PC-3 (cell line): ENCODE measurements around the gene RBPJ. TPM values are rescaled to one million over a fixed set of nuclear protein-coding genes. Genes with fewer than 3 reads are reported as not detected.

ENCODE experiments used
- ATAC-seq: fragments of 200-7000 bp; cut with Tn5 transposase; 2 replicates; pipeline ENCODE4 v1.9.1; 2020; ENCODE audit warnings: mild to moderate bottlenecking, moderate library complexity
- BruUV-seq: library from RNA; stranded (reverse); fragments of 400-500 nt; replicated peaks from 2 replicates; lab custom pipeline; 2021; lab: Mats Ljungman, UMichigan
- CTCF ChIA-PET: fragments of 300-600 bp; sonication (Branson Sonifier 250); formaldehyde crosslinking; loops from one replicate; lab custom pipeline; 2022; ENCODE audit warnings: antibody characterized with exemption; lab: Charles Lee
- POLR2A ChIA-PET: fragments of 300-600 bp; sonication (Branson Sonifier 250); formaldehyde crosslinking; loops from one replicate; lab custom pipeline; 2022; ENCODE audit warnings: antibody characterized with exemption; ENCODE audit not compliant: unreplicated experiment; lab: Charles Lee
- DNase-seq: peaks from one replicate; pipeline ENCODE4 v3.0.0-alpha.2; 2015
- H2AFZ ChIP-seq: fragments of 300-600 bp; sonication (generic); 2 replicates; pipeline ENCODE4 v1.6.0; 2016; ENCODE audit warnings: antibody characterized with exemption, low read length
- H3F3A ChIP-seq: fragments of 300-600 bp; sonication (generic); one replicate; pipeline ENCODE4 v1.6.0; 2017; ENCODE audit warnings: antibody characterized with exemption, low read length, control low read depth, mild to moderate bottlenecking; ENCODE audit not compliant: unreplicated experiment
- H3K27ac ChIP-seq: fragments of 300-600 bp; sonication (generic); 2 replicates; pipeline ENCODE4 v1.5.1; 2016; ENCODE audit warnings: mild to moderate bottlenecking, low read length
- H3K27me3 ChIP-seq: fragments of 300-600 bp; sonication (generic); 2 replicates; pipeline ENCODE4 v1.6.1; 2016; ENCODE audit warnings: low read length, mixed read lengths
- H3K36me3 ChIP-seq: fragments of 300-600 bp; sonication (generic); 2 replicates; pipeline ENCODE4 v1.6.1; 2016; ENCODE audit warnings: low read depth, mixed run types, low read length, mixed read lengths
- H3K4me1 ChIP-seq: fragments of 300-600 bp; sonication (generic); 2 replicates; pipeline ENCODE4 v1.5.1; 2016; ENCODE audit warnings: low read length; ENCODE audit not compliant: insufficient read depth
- H3K4me2 ChIP-seq: fragments of 300-600 bp; sonication (generic); 2 replicates; pipeline ENCODE4 v1.6.0; 2016; ENCODE audit warnings: low read length
- H3K4me3 ChIP-seq: fragments of 300-600 bp; sonication (generic); 2 replicates; pipeline ENCODE4 v1.5.1; 2016; ENCODE audit warnings: mild to moderate bottlenecking, low read length, mixed read lengths
- H3K79me2 ChIP-seq: fragments of 300-600 bp; sonication (generic); 2 replicates; pipeline ENCODE4 v1.6.1; 2017; ENCODE audit warnings: low read length, mixed read lengths
- H3K9ac ChIP-seq: fragments of 300-600 bp; sonication (generic); 2 replicates; pipeline ENCODE4 v1.6.0; 2016; ENCODE audit warnings: mild to moderate bottlenecking, low read length
- H3K9me2 ChIP-seq: fragments of 300-600 bp; sonication (generic); replicated peaks from 2 replicates; pipeline ENCODE4 v1.6.1; 2016; ENCODE audit warnings: mixed run types, low read length, mixed read lengths
- H3K9me3 ChIP-seq: fragments of 300-600 bp; sonication (generic); 2 replicates; pipeline ENCODE4 v1.6.1; 2016; ENCODE audit warnings: low read length, mixed read lengths
- H4K20me1 ChIP-seq: fragments of 300-600 bp; sonication (generic); 2 replicates; pipeline ENCODE4 v1.6.1; 2016; ENCODE audit warnings: low read length, mixed read lengths
- EZH2 ChIP-seq: fragments of 300-600 bp; sonication (generic); IDR thresholded peaks from one replicate; pipeline ENCODE4 v1.6.1; 2017; ENCODE audit warnings: antibody characterized with exemption, mild to moderate bottlenecking, low read length; ENCODE audit not compliant: unreplicated experiment
- EZH2phosphoT487 ChIP-seq: fragments of 300-600 bp; sonication (generic); IDR thresholded peaks from 2 replicates; pipeline ENCODE4 v1.6.1; 2018; ENCODE audit warnings: mild to moderate bottlenecking, antibody characterized with exemption, low read length, borderline replicate concordance
- intact Hi-C: fragments of 100-400 bp; cut with micrococcal nuclease; formaldehyde crosslinking; loops from 2 replicates; pipeline ENCODE4 v1.9.0; 2023
- total RNA-seq: library from RNA; depleted of rRNA; stranded (reverse); fragments of >200 nt; gene quantifications from 2 replicates; pipeline ENCODE4 v1.2.3, GENCODE V29; 2014
- TF ChIP-seq, protein P1 (sequence below): fragments of 300-600 bp; sonication (generic); conservative IDR thresholded peaks from 2 replicates; pipeline ENCODE4 v1.5.1; 2017; ENCODE audit warnings: antibody characterized with exemption, low read depth, mild to moderate bottlenecking, low read length

RBPJ gene
- total RNA-seq, 1 experiment from 2014 or later: 39.1 TPM

GRCh38 chr4:26317766-26318165 is 3.0 kb upstream of the RBPJ start:
- no TSS peak for BruUV-seq

GRCh38 chr4:26319467-26319948 is 1.3 kb upstream of the RBPJ start:
- Histone ChIP-seq H3K79me2 (peaks cover 33% of the 10 kb centered on the region), H3K36me3 (no peaks in the 10 kb centered on the region; the same call in 1 of the 2 replicates), H3K4me3 (peak overlapping the region; percentile 78), H3K9me2 (no peaks in the 10 kb centered on the region), H3K4me2 (peak overlapping the region; percentile 90), H3K9me3 (no peaks in the 10 kb centered on the region), H3K4me1 (peaks cover 12% of the 10 kb centered on the region), H3K27me3 (no peaks in the 10 kb centered on the region), H3F3A (no peaks in the 10 kb centered on the region), H3K27ac (peak overlapping the region; percentile 92), H3K9ac (peak overlapping the region; percentile 89), H2AFZ (peak overlapping the region; percentile 65), H4K20me1 (peaks cover 24% of the 10 kb centered on the region)
- intact Hi-C loops: loop anchor here (1.0 kb wide), 3 partner anchors 122 to 235 kb away; no protein-coding TSS in a partner anchor
- no TSS peak for BruUV-seq
- POLR2A ChIA-PET: interaction anchor here (0.5 to 1.2 kb wide), 5 partner anchors 81 to 505 kb away, joined by 3 to 13 read pairs (median 4); no protein-coding TSS in a partner anchor
- ATAC-seq: peak; percentile 71
- CTCF ChIA-PET: interaction anchor here (0.6 to 0.7 kb wide), 2 partner anchors 81 to 122 kb away, joined by 6 to 15 read pairs; no protein-coding TSS in a partner anchor
- TF ChIP-seq EZH2 (no peak), EZH2phosphoT487 (peak; percentile 63)
- peak; percentile 98 for DNase-seq

More at GRCh38 chr4:26317766-26318165, 3.0 kb upstream of the RBPJ start:
- ChIA-PET CTCF (no interaction called here), POLR2A (no interaction called here)
- TF ChIP-seq EZH2 (no peak), EZH2phosphoT487 (no peak)
- TF ChIP-seq, protein P1, sequence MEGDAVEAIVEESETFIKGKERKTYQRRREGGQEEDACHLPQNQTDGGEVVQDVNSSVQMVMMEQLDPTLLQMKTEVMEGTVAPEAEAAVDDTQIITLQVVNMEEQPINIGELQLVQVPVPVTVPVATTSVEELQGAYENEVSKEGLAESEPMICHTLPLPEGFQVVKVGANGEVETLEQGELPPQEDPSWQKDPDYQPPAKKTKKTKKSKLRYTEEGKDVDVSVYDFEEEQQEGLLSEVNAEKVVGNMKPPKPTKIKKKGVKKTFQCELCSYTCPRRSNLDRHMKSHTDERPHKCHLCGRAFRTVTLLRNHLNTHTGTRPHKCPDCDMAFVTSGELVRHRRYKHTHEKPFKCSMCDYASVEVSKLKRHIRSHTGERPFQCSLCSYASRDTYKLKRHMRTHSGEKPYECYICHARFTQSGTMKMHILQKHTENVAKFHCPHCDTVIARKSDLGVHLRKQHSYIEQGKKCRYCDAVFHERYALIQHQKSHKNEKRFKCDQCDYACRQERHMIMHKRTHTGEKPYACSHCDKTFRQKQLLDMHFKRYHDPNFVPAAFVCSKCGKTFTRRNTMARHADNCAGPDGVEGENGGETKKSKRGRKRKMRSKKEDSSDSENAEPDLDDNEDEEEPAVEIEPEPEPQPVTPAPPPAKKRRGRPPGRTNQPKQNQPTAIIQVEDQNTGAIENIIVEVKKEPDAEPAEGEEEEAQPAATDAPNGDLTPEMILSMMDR: no peak
- H3K9ac ChIP-seq: no peak overlapping the region
- H3F3A ChIP-seq: no peaks in the 10 kb centered on the region
- no peak for ATAC-seq
- H3K36me3 ChIP-seq: no peaks in the 10 kb centered on the region; the same call in 1 of the 2 replicates
- intact Hi-C loops: no loop called here
- H3K9me3 ChIP-seq: no peaks in the 10 kb centered on the region
- H3K27me3 ChIP-seq: no peaks in the 10 kb centered on the region
- H4K20me1 ChIP-seq: peaks cover 8% of the 10 kb centered on the region
- H3K27ac ChIP-seq: no peak overlapping the region
- DNase-seq: no peak
- no peak overlapping the region for H3K4me3 ChIP-seq
- H3K4me2 ChIP-seq: no peak overlapping the region
- peaks cover 16% of the 10 kb centered on the region for H3K79me2 ChIP-seq
- H2AFZ ChIP-seq: no peak overlapping the region
- H3K4me1 ChIP-seq: no peaks in the 10 kb centered on the region
- no peaks in the 10 kb centered on the region for H3K9me2 ChIP-seq

DNA sequence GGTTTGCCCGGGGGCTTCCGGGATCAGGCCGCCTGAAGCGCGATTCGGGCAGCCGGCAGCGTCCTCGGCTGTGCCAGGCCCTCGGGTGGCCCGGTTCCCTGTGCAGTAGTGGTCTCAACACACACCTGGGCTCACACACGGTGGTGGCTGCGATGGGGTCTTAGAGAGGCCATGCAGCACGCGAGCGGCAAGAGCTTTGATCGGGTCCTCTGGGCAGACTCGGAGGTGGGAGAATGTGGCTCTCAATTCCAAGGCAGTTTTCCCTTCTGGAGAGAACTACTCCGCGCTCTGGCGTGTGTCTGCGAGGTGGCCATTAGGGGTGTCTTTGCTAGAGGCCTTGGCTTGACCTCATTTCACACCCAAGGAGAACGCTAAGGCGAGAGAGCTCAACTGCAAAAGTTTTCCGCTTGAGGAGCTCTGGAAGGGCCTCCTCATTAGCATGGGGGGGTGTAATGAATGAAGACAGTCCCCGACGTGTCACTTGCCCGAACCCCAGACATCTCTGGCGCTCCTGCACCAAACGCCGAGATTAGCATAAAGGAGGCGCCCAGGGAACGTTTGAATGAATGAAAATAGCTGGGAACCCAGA is 771 bp upstream of the RBPJ start:
- peak overlapping the region; percentile 89 for H3K9ac ChIP-seq
- DNase-seq (no peak), ATAC-seq (peak; percentile 6)
- H3F3A ChIP-seq: no peaks in the 10 kb centered on the region
- H3K27me3 ChIP-seq: no peaks in the 10 kb centered on the region
- H3K36me3 ChIP-seq: no peaks in the 10 kb centered on the region; the same call in 1 of the 2 replicates
- POLR2A ChIA-PET: interaction anchor here (0.5 to 0.7 kb wide), 3 partner anchors 200 to 264 kb away, joined by 4 to 13 read pairs (median 6); no protein-coding TSS in a partner anchor
- H3K4me1 ChIP-seq: peaks cover 17% of the 10 kb centered on the region
- TSS peak; percentile 35 for BruUV-seq
- CTCF ChIA-PET: interaction anchor here (0.7 kb wide), 1 partner anchor 82 kb away, joined by 15 read pairs; no protein-coding TSS in a partner anchor
- no peak for TF ChIP-seq EZH2phosphoT487
- no peak for TF ChIP-seq EZH2
- TF ChIP-seq, protein P1: no peak
- intact Hi-C loops: loop anchor here (1.0 to 5.0 kb wide), 6 partner anchors 82 to 258 kb away; no protein-coding TSS in a partner anchor
- no peaks in the 10 kb centered on the region for H3K9me3 ChIP-seq
- no peaks in the 10 kb centered on the region for H3K9me2 ChIP-seq
- H3K4me3 ChIP-seq: peak overlapping the region; percentile 78
- peak overlapping the region; percentile 92 for H3K27ac ChIP-seq
- H2AFZ ChIP-seq: peak overlapping the region; percentile 65
- H3K79me2 ChIP-seq: peaks cover 39% of the 10 kb centered on the region
- peak overlapping the region; percentile 90 for H3K4me2 ChIP-seq
- H4K20me1 ChIP-seq: peaks cover 30% of the 10 kb centered on the region
